ENCODE measurements around the gene VWC2. TPM values are rescaled to one million over a fixed set of nuclear protein-coding genes. Genes with fewer than 3 reads are reported as not detected.

The VWC2 gene
- not detected in 2 replicates for total RNA-seq (2014; rRNA removed; shearing (Covaris generic); ENCODE audit: low replicate concordance)

GRCh38 chr7:49773218-49773935 lies at the start of gene VWC2:
VWC2 (plus strand) TSS chr7:49773638; CDS start chr7:49775436, 1,798 bp downstream.
- Histone ChIP-seq H2AFZ (ENCODE audit: low read length) (no peak within 1 kb of the TSS), H4K20me1 (ENCODE audit: insufficient read depth, low read depth, low read length) (no peaks in the 10 kb centered on the region), H3K27me3 (ENCODE audit: low read length) (no peaks in the 10 kb centered on the region), H3K4me3 (ENCODE audit: low read length) (no peak within 1 kb of the TSS), H3K9me3 (ENCODE audit: low read length) (no peaks in the 10 kb centered on the region; the same call in 1 of the 2 replicates), H3K4me2 (ENCODE audit: low read depth, low read length, poor library complexity, severe bottlenecking) (no peak within 1 kb of the TSS), H3K9me2 (replicated peaks; ENCODE audit: insufficient read depth, low read length) (no peaks in the 10 kb centered on the region), H3K9ac (ENCODE audit: low read length) (no peak within 1 kb of the TSS), H3K27ac (ENCODE audit: low read length) (no peak within 1 kb of the TSS), H3K4me1 (ENCODE audit: low read length) (no peaks in the 10 kb centered on the region), H3K36me3 (ENCODE audit: insufficient read depth, low read length) (no peaks in the 10 kb centered on the region), H3K79me2 (ENCODE audit: low read length) (no peaks in the 10 kb centered on the region)
- no peak for DNase-seq

GRCh38 chr7:49724071-49724470 lies 49.4 kb upstream of the VWC2 start:
- H3K27ac ChIP-seq (ENCODE audit: low read length): no peak overlapping the region
- H3K27me3 ChIP-seq (ENCODE audit: low read length): 0 out of 2 replicates have a peak, but pooled peaks cover 2% of the 10 kb centered on the region
- no peak overlapping the region for H3K4me2 ChIP-seq (ENCODE audit: low read depth, low read length, poor library complexity, severe bottlenecking)
- no peaks in the 10 kb centered on the region for H3K9me3 ChIP-seq (ENCODE audit: low read length)
- H3K79me2 ChIP-seq (ENCODE audit: low read length): no peaks in the 10 kb centered on the region
- H3K36me3 ChIP-seq (ENCODE audit: insufficient read depth, low read length): no peaks in the 10 kb centered on the region
- H3K9ac ChIP-seq (ENCODE audit: low read length): no peak overlapping the region
- DNase-seq: no peak
- no peaks in the 10 kb centered on the region for H3K4me1 ChIP-seq (ENCODE audit: low read length)
- no peak overlapping the region for H2AFZ ChIP-seq (ENCODE audit: low read length)
- no peaks in the 10 kb centered on the region for H4K20me1 ChIP-seq (ENCODE audit: insufficient read depth, low read depth, low read length)
- H3K4me3 ChIP-seq (ENCODE audit: low read length): no peak overlapping the region
- no peaks in the 10 kb centered on the region for H3K9me2 ChIP-seq (replicated peaks; ENCODE audit: insufficient read depth, low read length)

DNA sequence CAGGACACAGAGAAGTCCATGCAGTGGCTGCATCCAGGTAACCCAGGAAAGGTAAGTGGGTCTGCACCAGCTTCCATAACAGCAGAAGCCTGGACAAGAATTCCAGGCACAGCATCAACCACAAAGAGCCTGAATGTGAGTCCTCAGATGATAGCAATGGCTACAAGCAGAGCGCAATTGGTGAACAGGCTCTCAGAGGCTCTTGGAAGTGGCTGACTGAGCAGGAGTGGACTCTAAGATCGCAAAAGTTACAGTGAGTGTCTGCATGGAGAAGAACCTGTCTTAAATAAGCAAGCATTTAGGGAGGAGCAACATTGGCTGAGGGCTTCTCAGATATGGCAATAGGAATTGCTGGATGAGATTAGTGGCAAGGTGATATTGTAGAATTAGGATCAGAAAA lies 41.6 kb upstream of the VWC2 start:
- Histone ChIP-seq H3K9ac (ENCODE audit: low read length) (no peak overlapping the region), H4K20me1 (ENCODE audit: insufficient read depth, low read depth, low read length) (no peaks in the 10 kb centered on the region), H3K9me3 (ENCODE audit: low read length) (no peaks in the 10 kb centered on the region), H2AFZ (ENCODE audit: low read length) (no peak overlapping the region), H3K4me2 (ENCODE audit: low read depth, low read length, poor library complexity, severe bottlenecking) (no peak overlapping the region), H3K36me3 (ENCODE audit: insufficient read depth, low read length) (no peaks in the 10 kb centered on the region), H3K9me2 (replicated peaks; ENCODE audit: insufficient read depth, low read length) (no peaks in the 10 kb centered on the region), H3K79me2 (ENCODE audit: low read length) (no peaks in the 10 kb centered on the region), H3K4me1 (ENCODE audit: low read length) (no peaks in the 10 kb centered on the region), H3K27ac (ENCODE audit: low read length) (no peak overlapping the region), H3K27me3 (ENCODE audit: low read length) (no peaks in the 10 kb centered on the region), H3K4me3 (ENCODE audit: low read length) (no peak overlapping the region)
- no peak for DNase-seq

DNA sequence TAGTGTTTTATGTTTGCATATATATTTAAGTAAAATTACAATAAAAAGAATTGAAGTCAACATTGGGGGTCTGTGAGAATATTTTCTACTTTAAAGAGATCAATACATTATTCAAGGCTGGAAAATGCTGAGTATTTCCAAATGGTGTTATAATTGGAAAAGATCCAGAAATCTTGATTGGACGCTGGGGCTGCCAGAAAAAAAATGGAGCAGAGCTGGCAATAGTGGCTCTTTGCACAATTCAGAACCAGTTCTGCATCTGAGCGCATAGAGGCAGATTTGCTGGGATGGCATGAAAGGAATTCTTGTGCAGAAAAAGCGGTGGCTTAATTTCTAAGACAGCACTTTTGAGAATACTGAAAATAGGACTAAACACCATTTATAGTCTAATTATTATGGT lies 10.8 kb upstream of the VWC2 start:
- H3K79me2 ChIP-seq (ENCODE audit: low read length): no peaks in the 10 kb centered on the region

GRCh38 chr7:49763791-49764190 lies 9.6 kb upstream of the VWC2 start:
- Histone ChIP-seq H3K4me1 (ENCODE audit: low read length) (no peaks in the 10 kb centered on the region), H3K9me3 (ENCODE audit: low read length) (no peaks in the 10 kb centered on the region), H4K20me1 (ENCODE audit: insufficient read depth, low read depth, low read length) (no peaks in the 10 kb centered on the region), H3K9ac (ENCODE audit: low read length) (no peak overlapping the region), H3K79me2 (ENCODE audit: low read length) (no peaks in the 10 kb centered on the region), H2AFZ (ENCODE audit: low read length) (no peak overlapping the region), H3K36me3 (ENCODE audit: insufficient read depth, low read length) (no peaks in the 10 kb centered on the region), H3K27me3 (ENCODE audit: low read length) (no peaks in the 10 kb centered on the region), H3K9me2 (replicated peaks; ENCODE audit: insufficient read depth, low read length) (no peaks in the 10 kb centered on the region), H3K4me2 (ENCODE audit: low read depth, low read length, poor library complexity, severe bottlenecking) (no peak overlapping the region), H3K27ac (ENCODE audit: low read length) (no peak overlapping the region), H3K4me3 (ENCODE audit: low read length) (no peak overlapping the region)
- no peak for DNase-seq

More for the DNA sequence above, 10.8 kb upstream of the VWC2 start:
- Histone ChIP-seq H3K27ac (ENCODE audit: low read length) (no peak overlapping the region), H3K4me1 (ENCODE audit: low read length) (no peaks in the 10 kb centered on the region), H3K9me3 (ENCODE audit: low read length) (no peaks in the 10 kb centered on the region), H3K27me3 (ENCODE audit: low read length) (no peaks in the 10 kb centered on the region), H3K9ac (ENCODE audit: low read length) (no peak overlapping the region), H4K20me1 (ENCODE audit: insufficient read depth, low read depth, low read length) (no peaks in the 10 kb centered on the region), H3K4me3 (ENCODE audit: low read length) (no peak overlapping the region), H3K36me3 (ENCODE audit: insufficient read depth, low read length) (no peaks in the 10 kb centered on the region), H3K4me2 (ENCODE audit: low read depth, low read length, poor library complexity, severe bottlenecking) (no peak overlapping the region), H3K9me2 (replicated peaks; ENCODE audit: insufficient read depth, low read length) (no peaks in the 10 kb centered on the region), H2AFZ (ENCODE audit: low read length) (no peak overlapping the region)
- DNase-seq: no peak

DNA sequence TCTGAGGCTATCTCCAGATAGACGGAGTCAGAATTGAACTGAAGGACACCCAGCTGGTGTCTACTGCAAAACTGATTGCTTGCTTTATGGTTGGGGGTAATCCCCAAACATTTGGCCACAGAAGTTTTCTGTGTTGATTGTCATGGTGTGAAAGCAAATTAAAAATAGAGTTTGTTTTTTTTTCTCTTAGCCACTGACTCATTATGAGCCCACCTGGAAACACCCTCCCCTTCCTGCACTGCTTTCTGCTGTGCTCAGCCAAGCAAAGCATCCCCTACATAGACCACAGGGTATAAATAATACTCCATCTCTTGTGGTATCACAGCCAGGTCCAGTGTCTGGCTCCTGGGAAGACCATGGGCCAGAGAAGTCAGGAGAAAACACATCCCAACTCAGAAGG lies 6.5 kb upstream of the VWC2 start:
- H3K36me3 ChIP-seq (ENCODE audit: insufficient read depth, low read length): no peaks in the 10 kb centered on the region
- DNase-seq: no peak
- no peaks in the 10 kb centered on the region for H3K9me3 ChIP-seq (ENCODE audit: low read length)
- no peaks in the 10 kb centered on the region for H4K20me1 ChIP-seq (ENCODE audit: insufficient read depth, low read depth, low read length)
- no peaks in the 10 kb centered on the region for H3K9me2 ChIP-seq (replicated peaks; ENCODE audit: insufficient read depth, low read length)
- H3K4me2 ChIP-seq (ENCODE audit: low read depth, low read length, poor library complexity, severe bottlenecking): no peak overlapping the region
- H3K4me1 ChIP-seq (ENCODE audit: low read length): no peaks in the 10 kb centered on the region
- no peak overlapping the region for H3K27ac ChIP-seq (ENCODE audit: low read length)
- no peaks in the 10 kb centered on the region for H3K79me2 ChIP-seq (ENCODE audit: low read length)
- no peak overlapping the region for H3K4me3 ChIP-seq (ENCODE audit: low read length)
- no peaks in the 10 kb centered on the region for H3K27me3 ChIP-seq (ENCODE audit: low read length)
- no peak overlapping the region for H2AFZ ChIP-seq (ENCODE audit: low read length)
- H3K9ac ChIP-seq (ENCODE audit: low read length): no peak overlapping the region

DNA sequence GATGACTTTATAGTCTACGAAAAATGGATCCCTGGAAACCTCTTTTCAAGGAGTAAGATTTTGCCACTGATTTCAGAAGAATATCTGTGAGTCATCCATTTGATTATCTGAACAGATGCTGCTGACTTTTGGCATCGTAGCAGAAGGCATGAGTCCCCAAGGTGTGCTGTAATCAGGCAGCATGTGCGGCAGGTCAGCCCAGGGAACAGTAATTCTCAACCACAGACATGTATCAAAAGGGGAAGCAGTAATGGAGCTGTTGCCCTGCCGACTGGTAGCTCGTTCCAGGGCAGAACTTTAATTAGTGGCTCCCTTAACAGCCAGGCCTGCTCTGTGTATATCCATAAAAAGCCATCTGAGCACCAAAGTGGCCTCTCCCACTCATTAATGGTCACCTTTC lies 5.7 kb upstream of the VWC2 start:
- Histone ChIP-seq H3K9me3 (ENCODE audit: low read length) (no peaks in the 10 kb centered on the region), H3K79me2 (ENCODE audit: low read length) (no peaks in the 10 kb centered on the region), H3K4me2 (ENCODE audit: low read depth, low read length, poor library complexity, severe bottlenecking) (no peak overlapping the region), H2AFZ (ENCODE audit: low read length) (no peak overlapping the region), H3K9me2 (replicated peaks; ENCODE audit: insufficient read depth, low read length) (no peaks in the 10 kb centered on the region), H3K27me3 (ENCODE audit: low read length) (no peaks in the 10 kb centered on the region), H3K36me3 (ENCODE audit: insufficient read depth, low read length) (no peaks in the 10 kb centered on the region), H4K20me1 (ENCODE audit: insufficient read depth, low read depth, low read length) (no peaks in the 10 kb centered on the region), H3K9ac (ENCODE audit: low read length) (no peak overlapping the region), H3K4me3 (ENCODE audit: low read length) (no peak overlapping the region), H3K4me1 (ENCODE audit: low read length) (no peaks in the 10 kb centered on the region), H3K27ac (ENCODE audit: low read length) (no peak overlapping the region)
- no peak for DNase-seq

- Histone ChIP-seq H3K27ac (ENCODE audit: low read length) (no peak overlapping the region), H3K4me1 (ENCODE audit: low read length) (no peaks in the 10 kb centered on the region), H2AFZ (ENCODE audit: low read length) (no peak overlapping the region), H3K9me2 (replicated peaks; ENCODE audit: insufficient read depth, low read length) (no peaks in the 10 kb centered on the region), H3K36me3 (ENCODE audit: insufficient read depth, low read length) (no peaks in the 10 kb centered on the region), H3K9ac (ENCODE audit: low read length) (no peak overlapping the region), H3K9me3 (ENCODE audit: low read length) (no peaks in the 10 kb centered on the region), H3K79me2 (ENCODE audit: low read length) (no peaks in the 10 kb centered on the region), H3K4me3 (ENCODE audit: low read length) (no peak overlapping the region), H3K4me2 (ENCODE audit: low read depth, low read length, poor library complexity, severe bottlenecking) (no peak overlapping the region), H3K27me3 (ENCODE audit: low read length) (no peaks in the 10 kb centered on the region), H4K20me1 (ENCODE audit: insufficient read depth, low read depth, low read length) (no peaks in the 10 kb centered on the region)
- DNase-seq: no peak
These were observed 5.2 kb upstream of the VWC2 start for GRCh38 chr7:49768254-49768653.

Data from Karpas-422 (cell line).